Natural killer cell (primary cell): ENCODE results near the gene MKKS. TPM values are rescaled to one million over a fixed set of nuclear protein-coding genes. Genes with fewer than 3 reads are reported as not detected.

Source experiments
- ATAC-seq, 3 donors: fragments of 150-1000 bp in 2 of 3; fragments of 200-7000 bp in 1 of 3; cut with Tn5 transposase; 1 replicate in 1 of 3; 2 replicates in 2 of 3; pipeline ENCODE4 v1.10.0; 2021; ENCODE audit warnings: mild to moderate bottlenecking in 2 of 3, moderate library complexity in 2 of 3
- DNase-seq, 2 donors: peaks; one replicate each; pipeline versions ENCODE4 v3.0.0 to v3.0.0-alpha.2; 2013 to 2021; ENCODE audit warnings: mixed read lengths in 1 of 2
- H3K27ac ChIP-seq: one replicate; pipeline ENCODE4 v1.5.1; 2013; ENCODE audit warnings: mild to moderate bottlenecking, low read length
- H3K27me3 ChIP-seq: one replicate; pipeline ENCODE4 v1.6.1; 2013; ENCODE audit warnings: low read length; ENCODE audit not compliant: control insufficient read depth, insufficient read depth
- H3K36me3 ChIP-seq: one replicate; pipeline ENCODE4 v1.6.1; 2013; ENCODE audit warnings: low read length; ENCODE audit not compliant: control insufficient read depth, insufficient read depth
- H3K4me1 ChIP-seq: one replicate; pipeline ENCODE4 v1.6.1; 2013; ENCODE audit warnings: low read length; ENCODE audit not compliant: control insufficient read depth, insufficient read depth
- H3K4me3 ChIP-seq: one replicate; pipeline ENCODE4 v1.5.1; 2013; ENCODE audit warnings: low read length
- H3K9me3 ChIP-seq: one replicate; pipeline ENCODE4 v1.6.1; 2013; ENCODE audit warnings: low read length; ENCODE audit not compliant: control insufficient read depth, insufficient read depth
- H3K27ac Mint-ChIP-seq, 2 donors: one replicate each; pipeline ENCODE4 v1.8.0; 2022; ENCODE audit warnings: mild to moderate bottlenecking in 2 of 2, mixed read lengths in 2 of 2, moderate library complexity in 1 of 2
- H3K27me3 Mint-ChIP-seq, 2 donors: one replicate each; pipeline ENCODE4 v1.8.0; 2022; ENCODE audit warnings: low read depth in 2 of 2, mixed read lengths in 2 of 2
- H3K36me3 Mint-ChIP-seq: one replicate; pipeline ENCODE4 v1.8.0; 2022; ENCODE audit warnings: mixed read lengths
- H3K4me1 Mint-ChIP-seq, 2 donors: one replicate each; pipeline ENCODE4 v1.8.0; 2022; ENCODE audit warnings: mixed read lengths in 2 of 2
- H3K4me3 Mint-ChIP-seq: one replicate; pipeline ENCODE4 v1.8.0; 2022; ENCODE audit warnings: mild to moderate bottlenecking, moderate library complexity, mixed read lengths
- H3K9me3 Mint-ChIP-seq, 2 donors: one replicate each; pipeline ENCODE4 v1.8.0; 2022; ENCODE audit warnings: mixed read lengths in 2 of 2
- WGBS: methylation state at CpG from one replicate; pipeline ENCODE4 v1.1.7; 2013; ENCODE audit warnings: missing lambda C conversion rate; ENCODE audit not compliant: insufficient coverage; 5-methylcytosine and 5-hydroxymethylcytosine counted together
- intact Hi-C: fragments of 100-400 bp; cut with micrococcal nuclease; formaldehyde crosslinking; loops from one replicate; pipeline ENCODE4 v1.14.2; 2022
- total RNA-seq, 4 donors: library from RNA; stranded (reverse); fragments of 120-200 nt in 1 of 4; gene quantifications; one replicate each; pipeline versions ENCODE4 v1.2.3 to v1.2.4, GENCODE V29; 2013 to 2022
- TF ChIP-seq, protein P1 (sequence below): fragments of 200-600 bp; IDR thresholded peaks from one replicate; pipeline ENCODE4 v1.8.0; 2022; ENCODE audit warnings: antibody characterized with exemption

The MKKS gene
- total RNA-seq, 3 donors from 2014 or later (not counting 1 experiment from before 2014, with no cell fraction given), result 3.5 to 6.2 (median 3.6) TPM

DNA sequence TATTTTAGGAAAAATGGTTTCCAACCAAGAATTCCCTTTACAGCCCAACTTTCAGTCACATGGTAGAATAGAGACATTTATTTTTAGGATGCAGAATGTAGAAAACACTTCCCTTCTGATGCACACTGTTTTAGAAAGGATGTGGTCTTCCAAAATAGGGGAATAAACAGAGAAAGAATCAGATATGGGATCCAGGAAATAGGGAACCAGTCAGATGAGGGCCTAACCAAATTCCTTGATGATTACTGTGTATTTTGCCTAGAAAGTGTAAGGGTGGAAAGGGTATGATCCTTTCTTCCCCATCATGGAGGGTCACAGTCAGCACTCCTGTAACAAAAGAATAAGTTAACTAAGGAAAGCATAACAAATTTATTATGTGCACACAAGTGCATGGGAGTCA is 28.5 kb upstream of the MKKS start:
- Mint-ChIP-seq H3K27ac (no peak overlapping the region), H3K36me3 (no peaks in the 10 kb centered on the region), H3K9me3 (no peaks in the 10 kb centered on the region), H3K27me3 (no peaks in the 10 kb centered on the region), H3K4me3 (no peak overlapping the region), H3K4me1 (peaks cover 0 to 11% of the 10 kb centered on the region in 2 donors)
- DNase-seq (no peak), ATAC-seq (no peak)
- intact Hi-C loops, result no loop called here
- no peaks in the 10 kb centered on the region for H3K9me3 ChIP-seq
- no peaks in the 10 kb centered on the region for H3K27me3 ChIP-seq
- H3K36me3 ChIP-seq, result no peaks in the 10 kb centered on the region
- no peak overlapping the region for H3K4me3 ChIP-seq
- H3K27ac ChIP-seq, result no peak overlapping the region
- no peaks in the 10 kb centered on the region for H3K4me1 ChIP-seq
- TF ChIP-seq, protein P1, sequence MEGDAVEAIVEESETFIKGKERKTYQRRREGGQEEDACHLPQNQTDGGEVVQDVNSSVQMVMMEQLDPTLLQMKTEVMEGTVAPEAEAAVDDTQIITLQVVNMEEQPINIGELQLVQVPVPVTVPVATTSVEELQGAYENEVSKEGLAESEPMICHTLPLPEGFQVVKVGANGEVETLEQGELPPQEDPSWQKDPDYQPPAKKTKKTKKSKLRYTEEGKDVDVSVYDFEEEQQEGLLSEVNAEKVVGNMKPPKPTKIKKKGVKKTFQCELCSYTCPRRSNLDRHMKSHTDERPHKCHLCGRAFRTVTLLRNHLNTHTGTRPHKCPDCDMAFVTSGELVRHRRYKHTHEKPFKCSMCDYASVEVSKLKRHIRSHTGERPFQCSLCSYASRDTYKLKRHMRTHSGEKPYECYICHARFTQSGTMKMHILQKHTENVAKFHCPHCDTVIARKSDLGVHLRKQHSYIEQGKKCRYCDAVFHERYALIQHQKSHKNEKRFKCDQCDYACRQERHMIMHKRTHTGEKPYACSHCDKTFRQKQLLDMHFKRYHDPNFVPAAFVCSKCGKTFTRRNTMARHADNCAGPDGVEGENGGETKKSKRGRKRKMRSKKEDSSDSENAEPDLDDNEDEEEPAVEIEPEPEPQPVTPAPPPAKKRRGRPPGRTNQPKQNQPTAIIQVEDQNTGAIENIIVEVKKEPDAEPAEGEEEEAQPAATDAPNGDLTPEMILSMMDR, result no peak

DNA sequence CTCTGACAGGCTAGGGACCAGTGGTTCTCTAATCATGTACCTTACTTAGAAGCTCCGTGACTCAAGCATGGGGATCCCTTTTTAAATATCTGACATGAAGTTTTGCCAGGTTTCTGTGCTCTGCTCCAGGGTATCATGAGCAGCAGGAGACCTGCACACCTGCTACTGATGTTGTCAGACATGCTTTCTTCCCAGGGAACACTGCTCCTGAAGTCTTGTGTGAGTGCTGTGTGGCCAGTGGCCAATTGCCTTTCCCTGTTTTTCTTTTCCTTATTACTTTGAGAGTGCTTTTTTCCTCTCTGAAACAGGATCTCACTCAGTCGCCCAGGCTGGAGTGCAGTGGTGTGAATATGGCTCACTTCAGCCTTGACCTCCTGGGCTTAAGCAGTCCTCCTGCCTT is 27.5 kb upstream of the MKKS start:
- no peak for ATAC-seq
- no peak for DNase-seq
- Mint-ChIP-seq H3K27ac (no peak overlapping the region), H3K9me3 (peaks cover 2 to 3% of the 10 kb centered on the region in 2 donors), H3K27me3 (no peaks in the 10 kb centered on the region), H3K4me1 (peaks cover 0 to 11% of the 10 kb centered on the region in 2 donors), H3K36me3 (no peaks in the 10 kb centered on the region), H3K4me3 (no peak overlapping the region)
- intact Hi-C loops, result no loop called here
- Histone ChIP-seq H3K4me1 (no peaks in the 10 kb centered on the region), H3K27me3 (no peaks in the 10 kb centered on the region), H3K27ac (no peak overlapping the region), H3K36me3 (no peaks in the 10 kb centered on the region), H3K4me3 (no peak overlapping the region), H3K9me3 (no peaks in the 10 kb centered on the region)
- TF ChIP-seq, protein P1, result no peak
- 98% methylated on average over 2 of the region's 2 CpGs for WGBS

DNA sequence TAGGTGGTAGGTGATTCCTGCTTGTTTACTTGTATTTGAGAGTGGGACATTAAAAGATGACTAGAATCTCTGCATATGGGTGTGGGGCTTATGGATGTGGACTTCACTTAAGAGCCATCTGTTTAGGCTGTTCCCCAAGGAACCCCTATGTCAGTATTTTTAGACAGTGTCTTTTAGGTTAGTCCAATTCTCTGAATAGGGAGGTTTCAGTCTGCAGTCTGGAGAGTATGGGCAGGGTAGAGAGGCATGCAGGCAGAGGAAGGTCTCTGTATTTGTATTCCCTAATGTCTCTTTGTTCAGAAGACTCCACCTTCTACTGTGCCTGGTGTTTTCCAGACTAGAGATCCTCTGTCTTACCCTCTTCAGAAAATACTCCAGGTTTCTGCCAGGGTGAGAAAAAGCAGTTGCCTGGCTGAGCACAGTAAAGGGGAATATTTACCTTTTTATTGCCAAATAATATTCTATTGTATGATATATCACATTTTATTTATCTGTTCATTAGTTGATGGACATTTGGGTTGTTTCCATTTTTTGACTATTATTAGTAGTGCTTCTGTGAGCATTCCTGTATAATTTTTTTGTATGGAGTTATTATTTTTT is 20.2 kb upstream of the MKKS start:
- H3K36me3 ChIP-seq, result no peaks in the 10 kb centered on the region
- H3K27ac Mint-ChIP-seq, result peak overlapping the region; percentile 30 to 84
- no peak for ATAC-seq
- H3K9me3 Mint-ChIP-seq, result peaks cover 2 to 3% of the 10 kb centered on the region in 2 donors
- no peak for DNase-seq
- H3K27me3 Mint-ChIP-seq, result no peaks in the 10 kb centered on the region
- peaks cover 3% of the 10 kb centered on the region for H3K4me1 ChIP-seq
- H3K36me3 Mint-ChIP-seq, result no peaks in the 10 kb centered on the region
- intact Hi-C loops, result no loop called here
- no peaks in the 10 kb centered on the region for H3K27me3 ChIP-seq
- H3K4me3 ChIP-seq, result no peak overlapping the region
- H3K27ac ChIP-seq, result no peak overlapping the region
- no peaks in the 10 kb centered on the region for H3K9me3 ChIP-seq
- H3K4me1 Mint-ChIP-seq, result peaks cover 16% of the 10 kb centered on the region in 2 donors
- TF ChIP-seq, protein P1, result no peak
- H3K4me3 Mint-ChIP-seq, result no peak overlapping the region

DNA sequence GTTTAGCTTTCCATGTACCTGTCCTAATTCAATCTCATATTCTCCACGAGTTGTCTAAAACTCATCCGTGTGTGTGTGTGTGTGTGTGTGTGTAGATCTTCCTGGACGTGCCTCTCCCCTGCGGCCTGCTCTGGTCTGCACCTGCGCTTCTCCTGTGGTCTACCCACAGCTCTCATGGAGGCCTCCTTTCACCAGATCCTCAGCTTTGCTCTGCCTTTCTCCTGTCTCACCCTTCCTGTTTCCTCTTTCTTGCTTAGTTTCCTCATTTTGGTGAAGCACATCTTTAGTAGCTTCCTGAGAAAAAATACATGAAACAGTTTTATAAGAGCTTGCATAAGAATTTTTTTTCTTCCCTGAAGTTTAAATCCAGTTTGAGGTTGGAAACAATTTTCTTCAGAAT is 19.2 kb upstream of the MKKS start:
- DNase-seq (peak in 1 of 2 donors; percentile 42), ATAC-seq (peak in 2 of 3 donors; percentile 54)
- Mint-ChIP-seq H3K36me3 (no peaks in the 10 kb centered on the region), H3K27me3 (no peaks in the 10 kb centered on the region), H3K4me1 (peaks cover 16 to 17% of the 10 kb centered on the region in 2 donors), H3K27ac (peak overlapping the region; percentile 30 to 84), H3K4me3 (no peak overlapping the region), H3K9me3 (peaks cover 2 to 3% of the 10 kb centered on the region in 2 donors)
- Histone ChIP-seq H3K4me3 (no peak overlapping the region), H3K9me3 (no peaks in the 10 kb centered on the region), H3K27me3 (no peaks in the 10 kb centered on the region), H3K4me1 (peaks cover 3% of the 10 kb centered on the region), H3K27ac (peak overlapping the region; percentile 31), H3K36me3 (no peaks in the 10 kb centered on the region)
- TF ChIP-seq, protein P1, result no peak
- intact Hi-C loops, result no loop called here
- 0% methylated on average over 3 of the region's 5 CpGs for WGBS
